GM21515 (cell line): Measurements from ENCODE around the gene EFNA5.

Source experiments
- ATAC-seq: cut with Tn5 transposase; IDR thresholded peaks from one replicate; pipeline ENCODE4 v1.9.1; 2021; ENCODE audit not compliant: unreplicated experiment

EFNA5 gene

DNA sequence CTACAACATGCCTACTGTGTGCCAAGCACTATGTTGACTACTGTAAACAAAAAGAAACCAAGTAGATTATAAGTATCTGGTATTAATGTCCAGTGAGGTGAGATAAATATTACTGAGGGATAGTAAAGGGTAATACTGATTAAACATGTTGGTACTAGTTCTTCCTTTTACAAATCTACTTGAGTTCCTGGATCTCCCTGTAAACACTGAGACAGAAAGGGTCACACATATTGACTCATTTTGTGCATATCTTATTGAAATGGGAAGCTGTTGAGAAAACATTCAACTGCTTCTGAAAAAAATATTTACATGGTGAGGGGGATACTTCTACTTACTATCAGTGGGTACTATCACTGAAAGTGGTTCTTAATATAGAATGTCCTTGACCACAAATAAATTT lies 24.3 kb downstream of the EFNA5 start:
- no peak for ATAC-seq

DNA sequence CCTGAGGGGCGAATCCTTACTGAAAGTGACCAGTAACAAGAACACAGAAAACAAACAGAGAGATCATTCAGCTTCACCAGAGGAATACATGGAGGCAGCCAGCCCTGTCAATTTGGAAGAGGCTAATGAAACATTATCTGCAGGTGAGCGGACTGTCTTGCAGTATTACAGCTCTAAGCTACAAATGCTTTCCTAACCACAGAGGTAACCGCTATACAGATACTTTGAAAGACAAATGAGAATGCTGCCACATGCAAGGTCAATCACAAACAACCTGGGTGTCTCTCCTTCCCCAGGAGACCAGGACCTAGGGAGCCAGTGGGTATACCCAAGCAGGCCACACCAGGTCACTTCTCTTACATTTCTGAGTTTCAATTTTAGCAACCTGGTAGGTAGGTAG lies 30.2 kb downstream of the EFNA5 start:
- no peak for ATAC-seq

DNA sequence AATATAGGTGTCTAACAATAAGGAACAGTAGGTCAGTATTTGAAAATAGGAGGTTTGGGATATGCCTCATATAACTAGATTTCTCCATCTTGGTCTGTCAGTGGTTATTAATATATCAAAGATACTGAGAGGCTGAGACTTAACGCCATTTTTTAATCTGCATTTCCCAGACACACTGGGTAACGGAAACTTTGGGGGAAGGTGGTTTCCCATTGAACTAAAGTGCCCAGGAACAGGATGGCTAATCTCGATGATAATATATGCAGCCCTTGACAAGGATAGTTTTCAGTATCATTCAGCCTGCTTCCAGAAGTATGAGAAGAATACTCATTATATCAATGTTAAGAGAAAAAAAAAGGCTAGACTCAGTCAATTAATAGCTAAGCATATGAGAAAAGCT lies 30.7 kb downstream of the EFNA5 start:
- no peak for ATAC-seq

GRCh38 chr5:107636555-107636954 lies 34.2 kb downstream of the EFNA5 start:
- no peak for ATAC-seq

DNA sequence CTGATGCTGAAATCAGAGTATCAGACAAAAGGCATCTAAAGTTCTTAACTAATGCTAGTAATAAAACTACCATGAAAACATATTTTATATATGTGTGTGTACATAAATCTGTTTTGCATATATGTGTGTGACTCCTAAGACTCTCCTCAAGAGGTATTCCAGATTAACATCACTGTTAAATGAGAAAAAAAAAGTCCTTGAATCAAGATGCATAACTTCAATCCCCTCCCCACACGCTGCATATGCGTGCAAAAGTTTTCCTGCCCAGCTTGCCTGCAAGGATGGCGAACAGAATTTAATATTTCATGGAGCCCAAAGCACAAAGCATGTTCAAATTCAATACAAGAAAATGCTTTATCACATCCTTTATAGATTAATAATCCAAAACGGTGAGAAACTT lies 34.7 kb downstream of the EFNA5 start:
- ATAC-seq = no peak

DNA sequence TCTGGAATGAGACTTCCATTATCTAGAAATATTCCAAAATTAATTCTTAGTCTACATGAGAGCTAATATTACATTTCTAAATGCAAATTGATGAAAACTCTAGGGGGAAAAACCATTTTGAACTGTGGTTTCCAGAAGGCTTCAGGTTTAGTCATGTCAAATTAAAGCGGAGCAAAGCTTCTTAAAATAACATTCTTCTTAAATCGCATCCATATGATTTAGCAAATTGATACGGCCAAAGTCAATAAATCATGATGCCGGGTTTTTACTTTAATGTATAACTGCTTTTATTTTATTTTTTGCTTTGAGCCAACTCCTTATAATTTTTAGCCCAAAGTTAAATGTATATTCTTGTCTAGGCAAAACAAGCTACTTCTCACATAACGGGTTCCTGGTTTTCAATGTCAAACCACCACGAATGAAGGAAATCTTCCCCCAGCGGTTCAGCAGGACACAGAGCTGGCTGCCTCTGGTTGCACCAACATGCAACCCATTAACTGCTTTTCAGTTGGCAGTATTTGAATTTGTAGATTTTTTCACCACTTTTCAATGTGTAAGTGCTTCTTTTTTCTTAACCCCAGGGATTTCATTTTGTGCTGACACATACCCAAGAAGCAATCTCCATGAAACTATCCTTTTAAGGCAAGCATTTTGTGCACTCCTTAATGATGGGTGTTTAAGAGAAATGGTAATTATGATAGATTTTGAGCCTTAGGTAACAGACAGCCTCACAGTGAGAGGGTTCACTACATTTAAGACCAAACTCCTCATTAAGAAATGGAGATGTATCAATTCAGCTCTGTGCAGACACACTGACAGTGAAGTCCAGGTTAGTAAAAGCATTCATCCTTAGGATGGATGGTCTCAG lies 35.5 kb downstream of the EFNA5 start:
- no peak for ATAC-seq

DNA sequence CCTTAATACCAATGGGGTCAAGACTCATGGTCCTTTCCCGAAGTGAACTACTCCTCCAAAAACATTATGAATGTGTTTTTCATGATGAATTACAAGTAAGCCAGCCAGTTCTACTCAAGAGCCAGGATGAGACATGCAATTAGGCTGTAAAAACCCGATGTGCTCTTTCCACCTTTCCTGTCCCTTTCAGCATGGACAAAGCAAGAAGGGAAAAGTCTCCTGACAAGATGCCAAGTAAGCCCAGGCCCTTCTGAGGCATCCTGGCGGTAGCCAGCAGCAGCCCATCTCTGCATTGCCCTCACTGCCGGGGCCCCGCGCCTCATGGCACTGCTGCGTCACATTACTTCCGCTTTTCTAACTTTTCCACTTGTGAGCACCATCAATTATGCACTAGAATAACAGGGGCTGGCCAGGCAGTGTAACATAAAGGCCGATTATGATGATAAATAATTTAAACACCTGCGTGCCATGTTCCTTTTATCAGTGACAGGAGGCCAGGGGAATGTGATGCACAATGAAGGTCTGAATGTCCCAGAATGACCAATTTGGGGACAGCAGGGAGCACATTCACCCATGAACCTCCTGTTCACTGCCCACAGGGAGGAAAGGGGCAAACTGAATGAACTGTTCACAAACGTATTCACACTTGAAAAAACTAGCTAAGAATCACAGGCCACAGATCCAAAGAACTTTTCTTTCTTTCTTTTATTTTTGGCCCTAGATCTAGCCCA lies 37.4 kb downstream of the EFNA5 start:
- ATAC-seq = no peak

DNA sequence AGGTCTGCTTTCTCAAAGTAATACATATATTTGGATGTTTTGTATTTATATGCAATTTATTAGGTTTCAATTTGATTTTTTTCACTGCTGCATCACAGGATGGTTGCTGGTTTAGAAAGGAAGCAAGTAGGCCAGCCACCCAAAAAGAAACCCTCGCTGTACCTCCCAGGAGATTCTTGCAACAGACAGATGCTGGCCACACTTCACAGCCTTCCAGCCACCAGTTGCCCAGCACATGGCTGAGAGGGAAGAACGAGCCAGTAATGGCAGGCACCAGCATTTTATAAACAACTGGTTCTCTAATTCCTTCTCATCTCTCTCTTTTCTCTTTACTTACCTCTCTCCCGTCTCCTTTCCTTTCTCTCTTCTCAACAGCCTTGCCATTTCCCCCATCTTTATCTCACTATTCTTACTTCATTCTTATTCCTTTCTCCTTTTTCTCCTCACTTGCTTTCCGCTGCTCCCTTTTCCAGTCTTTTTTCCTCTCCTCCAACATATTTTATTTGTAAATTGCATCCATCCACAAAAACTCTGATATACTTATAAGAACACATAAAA lies 38.9 kb downstream of the EFNA5 start:
- ATAC-seq = no peak

DNA sequence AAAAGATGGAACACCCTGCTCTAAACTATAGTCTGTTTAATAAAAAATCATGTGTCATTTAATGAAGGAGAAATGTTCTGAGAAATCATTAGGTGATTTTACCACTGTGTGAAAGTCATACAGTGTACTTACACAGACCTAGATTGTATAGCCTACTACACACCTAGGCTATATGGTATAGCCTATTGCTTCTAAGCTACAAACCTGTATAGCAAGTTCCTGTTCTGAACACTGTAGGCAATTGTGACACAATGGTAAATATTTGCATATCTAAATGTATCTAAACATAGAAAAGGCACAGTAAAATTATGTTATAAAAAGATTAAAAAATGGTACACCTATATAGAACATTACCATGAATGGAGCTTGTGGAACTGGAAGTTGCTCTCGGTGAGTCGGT lies 40.6 kb downstream of the EFNA5 start:
- no peak for ATAC-seq

- no peak for ATAC-seq
Observed at GRCh38 chr5:107624235-107624634, 46.5 kb downstream of the EFNA5 start.

- ATAC-seq = no peak
Observed at GRCh38 chr5:107621089-107621488, 49.6 kb downstream of the EFNA5 start.

DNA sequence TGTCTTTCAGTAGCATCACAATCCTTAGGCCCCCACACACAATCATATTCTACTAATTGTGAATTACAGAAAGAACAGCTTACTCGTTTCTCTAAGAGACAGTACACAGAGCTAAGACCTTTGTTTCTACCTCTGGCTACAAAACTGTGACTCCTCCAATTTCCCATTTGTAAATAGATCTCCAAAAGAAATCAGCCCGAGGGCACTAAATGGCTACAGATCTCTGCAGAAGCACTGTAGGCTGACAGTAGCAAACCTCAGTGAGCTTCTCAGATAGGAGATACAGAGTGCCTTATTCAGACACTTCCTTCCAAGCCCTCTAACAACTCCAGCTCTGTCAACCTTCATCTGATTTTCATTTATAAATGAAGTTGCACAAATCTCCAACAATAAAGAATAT lies 51.0 kb downstream of the EFNA5 start:
- no peak for ATAC-seq

- ATAC-seq = no peak
Observed at GRCh38 chr5:107618242-107618641, 52.5 kb downstream of the EFNA5 start.

DNA sequence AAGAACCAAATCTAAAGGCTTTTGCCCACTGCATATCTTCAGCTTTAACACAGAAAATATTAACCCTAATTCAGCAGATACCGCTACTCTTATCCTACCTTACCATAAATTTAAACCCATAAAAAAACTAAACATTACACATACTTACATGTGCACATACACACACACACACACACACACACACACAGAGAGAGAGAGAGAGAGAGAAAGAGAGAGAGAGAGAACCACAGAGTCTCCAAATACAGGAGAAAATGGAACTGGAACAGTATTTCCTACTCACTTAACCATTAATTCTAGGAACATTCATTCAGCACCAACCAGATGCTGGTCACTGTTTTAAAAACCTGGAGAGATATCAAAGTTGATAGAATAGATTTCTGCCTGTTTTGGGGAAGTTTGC lies 53.7 kb downstream of the EFNA5 start:
- ATAC-seq = no peak

DNA sequence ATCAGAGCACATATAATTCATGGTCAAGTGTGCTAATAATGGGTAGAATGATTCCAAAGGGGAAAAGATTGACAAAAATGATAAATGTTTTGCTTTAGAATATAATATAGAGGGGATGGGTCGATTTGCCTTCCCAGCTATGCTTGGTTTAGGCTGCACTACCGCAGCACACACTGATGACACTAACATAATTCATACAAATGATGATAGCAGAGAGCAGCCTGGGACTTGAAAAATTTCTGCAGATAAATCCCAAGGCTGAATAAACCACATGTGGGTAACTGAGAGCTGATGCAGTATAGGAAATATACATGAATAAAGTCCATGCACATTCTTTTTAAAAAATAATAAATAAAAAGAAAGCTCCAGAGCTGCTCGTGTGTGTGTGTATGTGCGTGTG lies 54.5 kb downstream of the EFNA5 start:
- ATAC-seq = no peak

DNA sequence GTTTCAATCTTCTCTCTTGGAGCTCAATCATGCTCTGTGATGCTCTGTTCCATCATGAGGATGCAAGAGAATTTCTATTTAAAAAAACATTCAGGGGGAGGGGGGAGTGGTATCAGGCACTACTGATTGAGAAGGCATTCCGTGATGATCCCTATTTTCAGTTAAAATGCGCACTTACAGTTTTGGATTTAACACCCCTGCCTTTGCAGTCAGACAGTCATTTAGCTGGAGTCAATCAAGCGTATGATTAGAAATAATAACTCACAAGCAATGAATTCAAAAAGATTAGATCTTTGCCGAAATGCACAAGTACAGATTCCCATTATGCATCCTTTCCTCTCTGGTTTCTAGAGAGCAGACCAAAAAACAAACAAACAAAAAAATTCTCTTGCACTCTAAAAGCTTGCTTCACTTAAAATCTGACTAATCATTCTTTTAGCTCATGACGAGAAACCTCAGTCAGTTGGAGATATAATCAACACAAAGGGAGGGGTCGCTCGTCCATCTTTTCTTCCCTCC lies 55.4 kb downstream of the EFNA5 start:
- ATAC-seq = no peak

DNA sequence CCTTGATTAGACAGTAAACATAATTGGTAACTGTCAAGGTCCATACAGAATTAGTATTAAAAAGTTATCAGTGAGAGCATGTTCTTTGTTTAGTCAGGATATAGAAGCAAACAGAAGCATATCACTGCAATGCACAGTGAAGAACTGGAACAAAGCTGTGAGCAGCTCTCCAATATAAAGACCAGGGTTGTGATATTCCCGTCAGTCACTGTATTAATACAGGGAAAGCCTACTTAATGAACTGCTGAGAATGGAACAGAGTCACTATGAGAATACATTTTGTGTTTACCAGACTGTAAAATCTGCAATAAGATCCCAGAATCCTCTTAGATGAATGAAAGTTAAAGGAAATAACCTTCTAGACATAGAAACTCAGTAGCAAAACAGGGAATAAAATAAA lies 58.2 kb downstream of the EFNA5 start:
- no peak for ATAC-seq

- no peak for ATAC-seq
Observed at GRCh38 chr5:107610798-107611197, 59.9 kb downstream of the EFNA5 start.

DNA sequence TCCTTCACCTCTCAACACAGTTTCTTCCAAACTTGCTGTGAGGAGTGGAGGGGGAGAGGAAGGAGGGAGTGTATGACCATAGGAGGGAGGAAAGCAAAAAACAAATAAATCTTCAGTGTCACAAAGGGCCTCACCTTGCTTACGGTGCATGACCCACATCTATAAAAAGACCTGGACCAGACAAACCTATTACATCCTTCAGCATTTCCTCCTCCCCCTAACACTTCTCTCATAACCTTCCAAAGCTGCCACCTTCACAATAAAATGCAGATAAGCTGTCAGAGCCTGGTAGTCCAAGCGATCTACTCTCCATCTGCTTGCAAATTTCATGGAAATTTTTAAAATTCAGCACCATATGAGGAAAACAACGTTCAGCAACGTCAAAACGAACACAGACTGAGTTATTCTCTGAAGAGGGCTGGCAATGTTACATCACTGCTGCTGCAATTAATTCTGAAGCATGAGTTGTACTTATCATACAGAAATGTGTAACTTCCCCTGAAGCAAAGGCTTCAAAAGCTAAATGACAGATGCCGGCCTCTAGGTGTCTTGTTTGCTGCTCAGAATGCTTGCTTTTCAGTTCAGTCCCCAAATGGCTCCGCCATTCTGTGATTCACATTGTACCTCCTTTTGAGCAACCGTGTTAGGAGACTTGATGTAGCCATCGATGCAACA lies 62.9 kb downstream of the EFNA5 start:
- no peak for ATAC-seq

DNA sequence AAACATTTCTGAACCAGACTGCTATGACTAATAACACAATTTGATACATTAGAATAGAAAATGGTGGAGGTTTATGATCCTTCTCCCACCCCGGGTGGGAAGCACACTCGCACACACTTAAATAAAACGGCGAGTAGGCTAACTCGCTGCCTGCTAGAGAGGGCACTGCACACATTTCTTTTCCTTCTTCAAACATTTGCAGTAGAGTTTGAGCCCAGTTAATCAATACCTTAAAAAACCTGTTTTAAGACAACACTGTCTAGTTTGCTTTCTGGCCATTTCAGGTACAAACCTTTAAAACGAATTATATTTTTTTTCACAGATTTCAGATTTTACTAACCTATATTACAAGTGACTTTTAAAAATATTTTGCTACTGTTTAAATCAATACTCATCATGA lies 63.5 kb downstream of the EFNA5 start:
- no peak for ATAC-seq

DNA sequence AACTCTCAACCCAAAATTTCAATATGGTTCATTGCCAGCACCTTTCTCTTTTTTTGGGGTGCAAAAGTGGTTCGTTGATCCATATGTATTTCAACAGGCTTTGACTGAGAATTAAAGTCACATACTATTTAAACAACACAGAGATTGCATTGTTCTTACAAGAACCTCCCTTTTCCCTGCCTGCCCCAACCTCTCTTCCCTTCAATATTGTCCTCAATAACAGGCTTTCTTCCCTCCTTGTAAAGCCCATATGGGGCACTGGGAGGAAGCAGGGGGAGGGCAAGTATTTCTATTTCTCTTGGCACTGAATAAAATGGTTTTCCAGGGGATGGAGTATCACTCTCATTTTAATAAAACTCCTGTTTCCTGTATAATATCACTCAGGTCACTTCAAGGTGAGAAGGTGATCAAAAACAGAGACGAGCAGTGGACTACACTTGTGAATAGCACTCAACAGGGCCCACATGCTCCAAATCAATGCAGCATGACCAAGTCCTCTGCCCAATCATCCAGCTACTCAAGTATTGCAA lies 65.1 kb downstream of the EFNA5 start:
- ATAC-seq = no peak
